Measurements from ENCODE around the gene HBQ1. TPM values are rescaled to one million over a fixed set of nuclear protein-coding genes. Genes with fewer than 3 reads are reported as not detected.

Gene HBQ1
- total RNA-seq, 2 donors from 2014 or later: not detected

DNA sequence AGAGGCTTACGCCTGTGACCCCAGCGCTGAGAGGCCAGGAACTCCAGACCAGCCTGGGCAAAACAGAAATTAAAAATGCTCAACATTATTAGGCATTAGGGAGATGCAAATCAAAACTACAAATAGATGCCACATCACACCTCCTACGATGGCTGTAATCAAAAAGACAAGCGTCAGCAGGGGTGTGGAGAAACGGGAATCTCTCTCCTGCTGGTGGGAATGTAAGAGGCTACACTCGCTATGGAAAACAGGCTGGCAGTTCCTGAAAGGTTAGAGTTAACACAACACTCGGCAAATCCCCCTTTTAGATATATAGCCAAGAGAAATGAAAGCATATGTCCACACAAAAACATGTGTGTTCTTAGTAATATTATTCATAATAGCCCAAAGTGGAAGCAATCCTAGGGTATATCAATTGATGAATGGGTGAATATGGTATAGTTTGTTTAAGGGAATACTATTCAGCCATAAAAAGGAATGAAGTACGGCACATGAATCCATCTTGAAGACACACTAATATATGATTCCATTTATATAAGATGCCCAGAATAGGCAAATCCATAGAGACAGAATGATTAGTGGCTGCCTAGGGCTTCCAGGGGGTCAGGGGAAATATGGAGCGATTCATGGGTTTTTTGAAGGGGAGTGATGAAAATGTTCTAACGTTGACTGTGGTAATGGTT lies 39.9 kb upstream of the HBQ1 start:
- Histone ChIP-seq H3K4me3 (no peak overlapping the region), H3K36me3 (no peaks in the 10 kb centered on the region), H3K27me3 (replicated peaks; ENCODE audit: insufficient read depth) (no peaks in the 10 kb centered on the region), H3K4me1 (replicated peaks) (no peaks in the 10 kb centered on the region), H3K27ac (no peak overlapping the region), H3K9me3 (no peaks in the 10 kb centered on the region)
- TF ChIP-seq CTCF (IDR thresholded peaks at IDR 0.05) (no peak), POLR2A (IDR thresholded peaks at IDR 0.05) (no peak), POLR2AphosphoS5 (IDR thresholded peaks at IDR 0.05) (no peak)
- 63% methylated on average over 10 of the region's 10 CpGs for WGBS
- no peak for DNase-seq (ENCODE audit: low spot score)
- intact Hi-C loops (cut with DNase I): no loop called here

GRCh38 chr16:142405-142967 lies 37.8 kb upstream of the HBQ1 start:
- H3K9me3 ChIP-seq: no peaks in the 10 kb centered on the region
- no peak overlapping the region for H3K27ac ChIP-seq
- TF ChIP-seq POLR2A (IDR thresholded peaks at IDR 0.05) (no peak), CTCF (IDR thresholded peaks at IDR 0.05) (no peak), POLR2AphosphoS5 (IDR thresholded peaks at IDR 0.05) (no peak)
- WGBS: 82% methylated on average over 12 of the region's 12 CpGs
- H3K27me3 ChIP-seq (replicated peaks; ENCODE audit: insufficient read depth): no peaks in the 10 kb centered on the region
- H3K4me3 ChIP-seq: no peak overlapping the region
- H3K4me1 ChIP-seq (replicated peaks): no peaks in the 10 kb centered on the region
- H3K36me3 ChIP-seq: no peaks in the 10 kb centered on the region
- intact Hi-C loops (cut with DNase I): no loop called here
- DNase-seq (ENCODE audit: low spot score): no peak

GRCh38 chr16:143047-143446 lies 37.2 kb upstream of the HBQ1 start:
- H3K4me3 ChIP-seq: no peak overlapping the region
- intact Hi-C loops (cut with DNase I): no loop called here
- H3K27me3 ChIP-seq (replicated peaks; ENCODE audit: insufficient read depth): no peaks in the 10 kb centered on the region
- WGBS: 75% methylated on average over 5 of the region's 6 CpGs
- no peak for TF ChIP-seq POLR2A (IDR thresholded peaks at IDR 0.05)
- no peak for TF ChIP-seq POLR2AphosphoS5 (IDR thresholded peaks at IDR 0.05)
- TF ChIP-seq CTCF (IDR thresholded peaks at IDR 0.05): no peak
- no peaks in the 10 kb centered on the region for H3K36me3 ChIP-seq
- no peaks in the 10 kb centered on the region for H3K9me3 ChIP-seq
- no peaks in the 10 kb centered on the region for H3K4me1 ChIP-seq (replicated peaks)
- H3K27ac ChIP-seq: no peak overlapping the region
- DNase-seq (ENCODE audit: low spot score): no peak

GRCh38 chr16:143456-143855 lies 36.8 kb upstream of the HBQ1 start:
- Histone ChIP-seq H3K27ac (no peak overlapping the region), H3K27me3 (replicated peaks; ENCODE audit: insufficient read depth) (no peaks in the 10 kb centered on the region), H3K4me3 (no peak overlapping the region), H3K9me3 (no peaks in the 10 kb centered on the region), H3K36me3 (no peaks in the 10 kb centered on the region), H3K4me1 (replicated peaks) (no peaks in the 10 kb centered on the region)
- WGBS: 59% methylated on average over 6 of the region's 6 CpGs
- TF ChIP-seq POLR2AphosphoS5 (IDR thresholded peaks at IDR 0.05): no peak
- TF ChIP-seq CTCF (IDR thresholded peaks at IDR 0.05): no peak
- TF ChIP-seq POLR2A (IDR thresholded peaks at IDR 0.05): no peak
- intact Hi-C loops (cut with DNase I): no loop called here
- no peak for DNase-seq (ENCODE audit: low spot score)

DNA sequence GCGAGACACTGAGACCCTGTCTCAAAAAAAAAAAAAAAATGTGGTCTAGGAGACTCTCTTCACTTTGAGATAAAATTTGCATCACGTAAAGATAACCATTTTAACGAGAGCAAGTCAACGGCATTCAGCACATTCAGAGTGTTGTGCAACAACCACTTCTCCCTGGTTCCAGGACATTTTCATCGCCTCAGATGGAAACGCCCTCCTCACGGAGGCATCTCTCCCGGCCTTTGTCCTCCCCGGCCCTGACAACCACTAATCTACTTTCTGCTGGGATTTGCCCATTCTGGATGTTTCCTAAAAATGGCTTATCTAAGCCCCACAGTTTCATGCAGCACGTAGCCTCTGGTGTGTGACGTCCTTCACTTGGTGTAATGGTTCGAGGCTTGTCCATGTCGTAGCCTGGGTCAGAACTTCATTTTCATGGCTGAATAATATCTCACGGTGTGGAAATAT lies 35.4 kb upstream of the HBQ1 start:
- no peaks in the 10 kb centered on the region for H3K36me3 ChIP-seq
- H3K27ac ChIP-seq: no peak overlapping the region
- no peak overlapping the region for H3K4me3 ChIP-seq
- TF ChIP-seq CTCF (IDR thresholded peaks at IDR 0.05) (no peak), POLR2AphosphoS5 (IDR thresholded peaks at IDR 0.05) (no peak), POLR2A (IDR thresholded peaks at IDR 0.05) (no peak)
- no peaks in the 10 kb centered on the region for H3K9me3 ChIP-seq
- WGBS: 72% methylated on average over 14 of the region's 14 CpGs
- no peaks in the 10 kb centered on the region for H3K27me3 ChIP-seq (replicated peaks; ENCODE audit: insufficient read depth)
- intact Hi-C loops (cut with DNase I): no loop called here
- no peaks in the 10 kb centered on the region for H3K4me1 ChIP-seq (replicated peaks)
- DNase-seq (ENCODE audit: low spot score): no peak

Measured in prostate gland (tissue), 2 donors.